SK-N-MC (cell line): ENCODE results near the gene GET4.

Source experiments
- EZH2 ChIP-seq: fragments of 200-600 bp; sonication (generic); IDR thresholded peaks from one replicate; pipeline ENCODE4 v1.6.1; 2017; ENCODE audit warnings: antibody characterized with exemption
- POLR2AphosphoS5 ChIP-seq: IDR thresholded peaks from 2 replicates; pipeline ENCODE4 v1.6.1; 2012; ENCODE audit warnings: mild to moderate bottlenecking, low read depth, low read length, borderline replicate concordance

DNA sequence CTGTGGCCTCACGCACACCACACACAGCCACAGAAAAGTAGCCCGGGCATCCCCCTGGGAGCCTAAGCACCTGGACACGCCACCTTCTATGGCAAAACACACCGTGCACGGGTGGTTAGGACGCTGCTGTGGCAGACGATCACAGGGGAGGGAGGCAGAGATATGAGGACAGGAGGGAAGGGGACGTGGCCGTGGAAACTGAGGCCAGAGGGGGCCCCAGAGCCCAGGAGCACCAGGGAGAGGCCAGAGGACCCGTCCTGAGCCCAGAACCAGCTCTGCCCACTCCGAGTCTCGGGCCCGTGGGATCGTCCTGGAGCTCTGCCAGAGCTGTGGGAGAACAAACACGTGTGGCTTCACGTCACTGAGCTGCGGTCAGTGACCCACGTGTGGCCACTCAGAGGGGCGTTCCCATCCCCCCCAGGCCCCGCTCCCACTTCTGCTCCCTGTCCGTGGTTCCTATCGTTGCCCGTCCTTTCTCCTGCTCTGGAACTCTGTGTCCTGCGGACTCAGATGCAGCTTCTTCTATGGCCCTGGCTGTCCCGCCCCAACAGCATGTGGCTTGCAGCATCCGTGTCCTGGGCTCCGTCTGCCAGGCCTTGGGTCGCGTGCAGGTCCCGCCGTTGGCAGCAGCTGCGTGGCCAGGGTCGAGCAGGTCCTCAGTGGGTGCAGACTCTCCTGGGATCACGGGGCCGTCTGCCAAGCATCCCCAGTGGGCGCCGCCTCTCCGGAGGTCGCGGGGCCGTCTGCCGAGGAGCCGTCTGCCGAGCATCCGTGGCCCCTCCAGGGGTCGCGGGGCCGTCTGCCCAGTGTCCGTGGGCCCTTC is 31.0 kb downstream of the GET4 start:
- TF ChIP-seq POLR2AphosphoS5 (no peak), EZH2 (no peak)
